Stimulated activated naive CD4-positive, alpha-beta T cell treated with Interleukin-2 at 50 U/mL for 16 hours (primary cell): ENCODE data around the gene ITGAE.
A peak's percentile ranks its signal among the peaks of the same experiment; 100 is the strongest.

Experiments used
- DNase-seq: peaks from one replicate; lab custom pipeline; 2025; lab: John Stamatoyannopoulos, UW

The ITGAE gene

GRCh38 chr17:3693829-3694231 is 107.2 kb downstream of the ITGAE start:
- peak; percentile 35 for DNase-seq

- no peak for DNase-seq
Observed at GRCh38 chr17:3693141-3693540, 107.8 kb downstream of the ITGAE start.

DNA sequence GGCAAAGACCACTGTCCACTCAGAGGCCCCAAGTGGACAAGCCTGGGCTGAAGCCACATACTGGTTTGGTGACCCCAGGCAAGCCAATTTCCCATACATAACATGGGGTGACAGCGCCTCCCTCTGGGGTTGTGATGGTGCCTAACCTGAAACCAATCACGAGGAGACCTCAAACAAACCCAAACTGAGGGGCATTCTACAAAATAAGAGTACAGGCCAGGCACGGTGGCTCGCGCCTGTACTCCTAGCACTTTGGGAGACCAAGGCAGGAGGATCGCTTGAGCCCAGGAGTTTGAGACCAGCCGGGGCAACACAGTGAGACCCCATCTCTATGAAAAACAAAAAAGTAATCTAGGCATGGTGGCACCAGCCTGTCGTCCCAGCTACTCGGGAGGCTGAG is 108.6 kb downstream of the ITGAE start:
- DNase-seq = no peak

DNA sequence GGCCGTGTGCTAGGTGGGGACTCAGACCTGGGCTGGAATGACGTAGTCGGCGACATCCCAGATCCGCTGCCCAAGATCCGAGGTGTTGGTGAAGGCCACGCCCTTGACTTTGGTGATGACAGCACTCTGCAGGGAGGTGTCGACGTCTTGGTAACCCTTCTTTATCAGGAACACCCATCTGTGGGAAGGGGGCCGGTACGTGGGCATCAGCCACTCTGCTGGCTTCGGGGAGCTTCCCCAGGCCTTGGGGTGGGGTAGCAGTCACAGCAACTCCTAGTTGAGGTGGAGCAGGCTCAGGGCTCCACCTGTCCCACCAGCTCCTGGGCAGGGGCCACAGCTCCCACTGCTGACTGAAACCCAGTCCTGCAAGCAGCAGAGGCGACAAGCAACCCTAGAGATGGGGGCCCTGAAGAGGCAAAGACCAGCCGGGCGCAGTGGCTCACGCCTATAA is 109.3 kb downstream of the ITGAE start:
- DNase-seq = no peak

DNA sequence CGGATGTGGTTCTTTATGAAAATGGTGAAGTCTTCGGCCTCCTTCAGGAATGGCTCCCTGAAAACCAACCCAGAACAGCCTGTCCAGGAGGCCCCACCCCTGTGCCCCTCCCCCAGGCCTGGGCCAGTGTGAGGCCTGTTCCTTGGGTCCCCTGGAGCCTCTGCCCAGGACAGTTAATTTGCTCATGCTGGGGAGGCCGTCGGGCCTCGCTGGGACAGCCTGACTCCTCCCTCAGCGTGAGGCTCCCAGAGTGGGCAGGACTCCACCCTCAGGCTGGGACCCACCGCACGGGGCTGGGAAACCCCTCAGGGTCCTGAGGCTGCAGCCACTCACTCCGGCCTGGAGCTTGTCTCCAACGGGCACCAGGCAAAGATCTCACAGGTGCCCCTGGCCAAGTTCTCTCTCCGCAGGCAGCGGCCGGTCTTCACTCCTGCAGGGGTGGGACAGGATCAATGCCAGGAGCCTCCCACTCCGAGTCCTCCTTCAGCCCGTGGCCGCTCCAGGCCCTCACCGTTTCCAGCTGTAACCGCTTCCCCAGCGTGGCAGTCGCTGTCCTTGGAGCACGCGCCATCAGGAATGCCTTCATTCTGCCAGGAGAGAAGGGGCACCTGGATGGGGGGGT is 110.8 kb downstream of the ITGAE start:
- DNase-seq = no peak

DNA sequence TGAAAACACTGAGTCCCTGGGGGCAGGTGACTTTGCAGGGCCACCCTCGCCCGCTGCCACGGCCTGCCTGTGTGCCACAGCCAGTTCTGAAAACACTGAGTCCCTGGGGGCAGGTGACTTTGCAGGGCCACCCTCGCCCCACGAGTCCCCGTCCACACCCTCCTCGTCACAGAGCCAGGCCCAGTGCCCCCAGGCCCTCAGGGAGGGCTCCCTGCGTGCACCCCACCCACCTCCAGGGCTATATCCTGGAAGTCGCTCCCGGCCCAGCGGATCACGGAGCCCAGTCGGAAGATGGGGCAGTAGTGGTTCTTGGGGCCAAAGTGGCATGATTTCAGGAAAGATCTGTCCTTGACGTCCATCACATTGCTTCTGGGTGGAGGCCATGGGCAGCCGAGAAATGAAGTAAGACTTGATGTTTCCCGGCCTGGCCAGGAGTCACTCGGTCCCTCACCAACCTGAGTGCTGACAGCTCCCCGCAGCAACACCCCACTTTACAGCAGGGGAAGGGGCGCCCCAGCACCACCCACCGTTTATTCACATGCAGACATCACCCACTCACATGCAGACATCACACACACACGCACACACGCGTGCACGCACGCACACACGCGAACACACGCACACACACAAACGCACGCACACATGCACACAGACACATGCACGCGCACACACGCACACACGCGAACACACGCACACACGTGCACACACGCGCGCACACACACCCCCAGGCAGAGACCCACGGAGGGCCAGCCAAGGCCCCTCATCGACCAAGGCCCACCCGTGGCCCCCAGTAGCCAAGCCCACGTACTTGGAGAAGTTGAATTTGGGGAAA is 111.5 kb downstream of the ITGAE start:
- no peak for DNase-seq

- no peak for DNase-seq
Observed at GRCh38 chr17:3688852-3689261, 112.1 kb downstream of the ITGAE start.

DNA sequence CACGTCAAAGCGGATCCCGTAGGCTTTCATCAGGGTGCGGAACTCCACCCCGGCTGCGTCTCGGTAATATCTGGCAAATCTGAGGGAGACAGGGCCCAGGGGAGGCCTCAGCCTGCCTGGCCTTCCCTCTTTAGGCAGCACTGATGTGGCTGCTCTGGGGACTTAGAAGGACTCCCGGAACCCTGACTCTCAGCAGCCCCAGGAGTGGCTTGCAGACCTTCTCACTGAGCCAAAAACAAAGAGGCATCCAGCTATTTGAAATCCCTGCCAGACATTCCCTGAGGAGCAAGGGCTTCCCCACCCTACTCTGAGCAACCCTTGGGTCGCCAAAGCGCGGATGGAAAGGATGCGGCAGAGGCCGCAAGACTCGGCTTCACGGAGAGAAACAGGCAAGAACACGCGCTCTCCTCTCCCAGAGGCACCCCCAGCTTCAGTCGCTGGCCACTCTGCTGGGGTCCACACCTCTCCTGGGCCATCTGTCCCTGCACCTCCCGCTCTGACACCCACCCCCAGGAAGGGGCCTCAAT is 112.9 kb downstream of the ITGAE start:
- no peak for DNase-seq

DNA sequence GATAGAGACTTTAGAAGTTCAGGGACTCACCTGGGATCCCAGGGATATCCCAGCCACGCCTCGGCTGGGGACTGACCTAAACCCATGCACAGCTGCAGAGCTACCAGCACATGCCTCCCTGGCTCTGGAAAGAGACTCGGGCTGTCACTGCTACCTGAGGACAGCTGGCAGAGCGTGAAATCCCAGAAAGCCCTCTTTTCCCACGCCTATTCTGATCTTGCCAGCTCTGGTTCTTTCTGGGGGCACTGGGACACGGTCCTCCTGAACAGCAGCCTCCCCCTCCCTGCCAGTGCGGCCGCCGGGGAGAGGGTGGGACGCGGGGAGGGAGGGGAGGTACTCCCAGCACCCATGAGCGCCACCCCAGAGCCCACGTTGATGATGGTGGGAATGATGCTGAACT is 115.8 kb downstream of the ITGAE start:
- DNase-seq = no peak

DNA sequence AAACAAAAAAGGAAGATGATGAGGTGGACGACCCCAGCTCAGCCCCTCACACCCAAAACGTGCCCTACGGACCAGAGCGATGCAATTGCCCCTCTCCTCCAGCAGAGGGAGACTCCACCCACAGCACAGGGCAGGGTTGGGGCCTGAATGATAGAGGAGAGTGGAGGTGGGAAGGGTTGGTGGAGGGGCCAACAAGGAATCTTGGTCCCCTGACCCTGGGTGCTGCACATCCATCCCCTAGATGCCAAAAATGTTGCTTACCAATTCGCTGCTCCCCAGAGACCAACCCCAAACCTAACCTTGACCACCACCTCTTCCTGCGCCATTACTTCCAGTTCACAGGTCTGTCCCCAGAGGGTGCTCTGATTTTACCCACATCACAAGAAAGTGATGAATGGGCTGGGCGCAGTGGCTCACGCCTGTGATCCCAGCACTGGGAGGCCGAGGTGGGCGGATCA is 117.9 kb downstream of the ITGAE start:
- DNase-seq = peak; percentile 25

- DNase-seq = no peak
Observed at GRCh38 chr17:3682033-3682432, 119.0 kb downstream of the ITGAE start.

GRCh38 chr17:3681565-3681964 is 119.4 kb downstream of the ITGAE start:
- DNase-seq = no peak

DNA sequence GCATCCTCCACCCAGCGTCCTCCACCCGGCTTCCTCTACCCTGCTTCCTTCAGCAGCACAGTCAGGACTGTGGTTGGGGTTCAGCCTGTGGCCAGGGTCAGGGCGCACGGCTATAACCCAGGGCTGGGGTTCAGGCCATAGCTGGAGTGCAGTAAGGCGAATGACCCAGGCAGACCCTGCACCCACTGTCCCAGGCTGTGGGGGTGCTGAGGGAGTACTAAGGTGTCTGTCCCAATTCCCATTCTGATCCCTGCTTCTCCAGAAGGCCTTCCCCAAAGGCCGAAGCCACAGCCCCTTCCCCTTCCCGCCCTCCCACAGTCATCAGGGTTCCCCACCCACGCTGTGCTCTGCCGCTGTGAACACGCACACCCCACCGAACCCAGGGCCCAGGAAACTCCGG is 119.9 kb downstream of the ITGAE start:
- DNase-seq = no peak

- no peak for DNase-seq
Observed at GRCh38 chr17:3679531-3680126, 121.4 kb downstream of the ITGAE start.

DNA sequence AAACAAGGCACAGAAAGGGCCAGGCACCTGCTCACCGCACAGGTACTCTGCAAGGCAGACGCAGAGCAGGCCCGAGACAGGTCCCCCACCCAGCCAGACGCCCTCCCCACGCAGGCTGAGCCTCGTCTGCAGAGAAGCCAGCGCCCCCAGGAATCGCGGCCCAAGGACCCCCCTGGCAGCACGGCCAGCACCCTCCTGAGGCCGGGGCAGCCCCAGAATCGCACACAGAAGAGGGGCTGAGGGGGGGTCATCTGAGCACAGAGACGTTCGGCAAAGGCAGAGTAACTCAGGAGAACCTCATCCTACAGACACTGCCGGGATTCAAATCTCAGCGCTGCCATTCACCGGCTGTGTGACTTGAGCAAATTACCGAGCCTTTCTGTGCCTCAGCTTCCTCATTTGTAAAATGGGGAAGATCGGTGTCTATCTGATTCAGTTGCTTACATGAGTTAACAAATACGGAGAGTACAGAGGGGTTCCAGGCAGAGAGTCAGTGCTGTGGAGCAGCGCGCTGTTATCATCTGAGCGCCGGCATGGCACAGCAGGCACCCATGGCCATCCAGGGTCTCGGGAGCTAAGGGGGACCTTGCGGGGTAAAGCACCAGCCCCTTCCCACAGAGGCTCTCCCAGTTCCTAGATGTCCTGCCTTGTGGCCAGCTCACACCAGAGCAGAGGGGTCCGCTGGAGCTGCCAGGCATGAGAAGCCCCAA is 122.0 kb downstream of the ITGAE start:
- DNase-seq = no peak

DNA sequence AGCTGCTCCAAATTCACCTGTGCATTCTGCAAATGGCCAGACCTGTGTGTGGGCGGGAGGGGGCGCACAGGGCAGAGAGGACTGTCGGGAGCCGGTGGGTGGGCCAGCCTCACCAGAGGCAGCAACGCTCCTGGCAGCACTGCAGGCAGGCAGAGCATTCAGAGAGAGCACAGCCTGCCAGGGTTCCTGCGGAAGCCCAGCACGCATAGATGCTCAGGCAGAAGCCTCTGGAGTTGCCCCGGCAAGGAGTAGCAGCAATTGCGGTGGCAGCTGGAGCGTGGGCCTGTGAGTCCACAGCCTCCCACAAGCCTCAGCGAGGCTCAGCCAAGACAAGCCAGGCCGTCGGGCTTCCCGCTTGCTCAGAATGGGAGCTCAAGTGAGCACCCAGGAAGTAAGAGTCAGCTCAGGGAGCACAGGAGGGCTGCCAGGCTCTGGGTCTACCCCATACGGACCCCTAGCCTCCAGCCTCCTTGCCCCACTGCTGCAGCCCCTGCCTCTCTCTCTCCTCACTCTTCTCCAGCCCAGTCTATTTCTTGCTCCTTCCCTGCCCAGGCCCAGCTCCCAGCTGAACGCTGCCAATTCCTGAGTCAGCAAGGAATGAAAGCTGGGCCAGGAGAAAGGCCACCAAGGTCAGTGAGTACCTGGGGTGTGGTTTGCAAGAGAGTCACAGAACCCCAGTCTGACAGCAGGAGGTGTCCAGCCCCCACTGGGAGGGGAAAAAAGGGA is 122.7 kb downstream of the ITGAE start:
- DNase-seq = no peak

- no peak for DNase-seq
Observed at GRCh38 chr17:3675886-3676285, 125.1 kb downstream of the ITGAE start.

GRCh38 chr17:3672571-3672970 is 128.4 kb downstream of the ITGAE start:
- DNase-seq = no peak

GRCh38 chr17:3669548-3669947 is 131.4 kb downstream of the ITGAE start:
- no peak for DNase-seq

DNA sequence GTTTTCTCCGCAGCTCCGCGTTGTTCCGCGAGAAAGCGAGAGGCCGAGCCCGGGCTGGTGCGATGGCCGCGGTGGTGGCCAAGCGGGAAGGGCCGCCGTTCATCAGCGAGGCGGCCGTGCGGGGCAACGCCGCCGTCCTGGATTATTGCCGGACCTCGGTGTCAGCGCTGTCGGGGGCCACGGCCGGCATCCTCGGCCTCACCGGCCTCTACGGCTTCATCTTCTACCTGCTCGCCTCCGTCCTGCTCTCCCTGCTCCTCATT is 132.0 kb downstream of the ITGAE start:
- no peak for DNase-seq

GRCh38 chr17:3668279-3669084 is 132.5 kb downstream of the ITGAE start, which contains the start of the genes EMC6 and TAX1BP3:
Gene EMC6 (plus strand): TSS chr17:3668812. CDS start chr17:3669147, 335 bp downstream.
Gene TAX1BP3 (minus strand): TSS chr17:3668578. CDS start chr17:3668526, 52 bp downstream.
- peak; percentile 94 for DNase-seq
